ENCODE results near the gene DIAPH3.

Gene DIAPH3

DNA sequence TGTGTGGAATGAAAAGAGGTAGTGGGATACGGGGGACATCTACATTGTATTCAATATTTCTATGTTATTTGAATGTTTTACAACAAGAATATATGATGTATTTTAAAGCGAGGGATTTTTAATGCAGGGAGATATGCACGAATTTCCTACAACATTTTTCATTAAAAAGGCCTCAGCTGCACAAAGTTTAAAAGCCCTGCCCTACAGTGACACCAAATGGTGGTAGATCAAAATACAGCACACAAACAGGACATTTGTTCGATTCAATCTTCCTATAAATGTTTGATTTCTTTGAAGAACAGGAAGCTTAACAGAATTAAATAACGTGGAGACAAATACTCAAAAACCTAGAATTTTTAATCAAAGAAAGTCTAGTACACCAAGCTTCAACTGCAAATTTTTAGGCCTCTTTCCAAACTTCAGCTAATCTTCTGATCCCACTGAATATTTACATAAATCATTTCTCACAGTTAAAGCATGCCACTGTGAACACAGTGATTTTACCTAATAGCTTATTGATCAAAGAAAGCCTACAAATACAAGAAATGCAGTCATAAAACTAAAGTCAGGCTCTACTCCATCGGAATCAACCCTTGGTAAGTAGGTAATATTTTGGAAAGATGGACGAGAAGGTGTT, 257.2 kb downstream of the DIAPH3 start:
- Histone ChIP-seq H3K9me3 (ENCODE audit: insufficient read depth, low read length) (no peaks in the 10 kb centered on the region), H3K4me2 (ENCODE audit: low read length) (no peak overlapping the region), H3K27me3 (ENCODE audit: low read depth, low read length) (no peaks in the 10 kb centered on the region), H3K27ac (ENCODE audit: low read length) (no peak overlapping the region), H3K4me3 (ENCODE audit: low read length) (no peak overlapping the region), H2AFZ (ENCODE audit: low read depth, low read length) (no peak overlapping the region), H3K36me3 (replicated peaks; ENCODE audit: low read depth, low read length) (no peaks in the 10 kb centered on the region), H3K4me1 (ENCODE audit: low read length) (no peaks in the 10 kb centered on the region), H3K79me2 (ENCODE audit: low read length) (no peaks in the 10 kb centered on the region), H4K20me1 (ENCODE audit: insufficient read depth, low read length) (no peaks in the 10 kb centered on the region), H3K9ac (ENCODE audit: low read length) (no peak overlapping the region)
- TF ChIP-seq CTCF (IDR thresholded peaks at IDR 0.05; ENCODE audit: low read depth, low read length) (peak; percentile 78), EZH2phosphoT487 (IDR thresholded peaks at IDR 0.05; ENCODE audit: low read depth) (no peak)

- H3K79me2 ChIP-seq (ENCODE audit: low read length), result no peaks in the 10 kb centered on the region
- H3K27me3 ChIP-seq (ENCODE audit: low read depth, low read length), result no peaks in the 10 kb centered on the region
- H3K4me3 ChIP-seq (ENCODE audit: low read length), result no peak overlapping the region
- H3K4me1 ChIP-seq (ENCODE audit: low read length), result no peaks in the 10 kb centered on the region
- no peak overlapping the region for H3K27ac ChIP-seq (ENCODE audit: low read length)
- no peaks in the 10 kb centered on the region for H4K20me1 ChIP-seq (ENCODE audit: insufficient read depth, low read length)
- no peaks in the 10 kb centered on the region for H3K36me3 ChIP-seq (replicated peaks; ENCODE audit: low read depth, low read length)
- TF ChIP-seq CTCF (IDR thresholded peaks at IDR 0.05; ENCODE audit: low read depth, low read length) (no peak), EZH2phosphoT487 (IDR thresholded peaks at IDR 0.05; ENCODE audit: low read depth) (no peak)
- H3K9ac ChIP-seq (ENCODE audit: low read length), result no peak overlapping the region
- no peaks in the 10 kb centered on the region for H3K9me3 ChIP-seq (ENCODE audit: insufficient read depth, low read length)
- H2AFZ ChIP-seq (ENCODE audit: low read depth, low read length), result no peak overlapping the region
- H3K4me2 ChIP-seq (ENCODE audit: low read length), result no peak overlapping the region
Measured at GRCh38 chr13:59901191-59901590, 262.5 kb downstream of the DIAPH3 start.

- Histone ChIP-seq H3K9me3 (ENCODE audit: insufficient read depth, low read length) (no peaks in the 10 kb centered on the region), H3K9ac (ENCODE audit: low read length) (no peak overlapping the region), H3K4me3 (ENCODE audit: low read length) (no peak overlapping the region), H3K4me1 (ENCODE audit: low read length) (no peaks in the 10 kb centered on the region), H3K36me3 (replicated peaks; ENCODE audit: low read depth, low read length) (no peaks in the 10 kb centered on the region), H3K79me2 (ENCODE audit: low read length) (no peaks in the 10 kb centered on the region), H3K27ac (ENCODE audit: low read length) (no peak overlapping the region), H3K27me3 (ENCODE audit: low read depth, low read length) (no peaks in the 10 kb centered on the region), H4K20me1 (ENCODE audit: insufficient read depth, low read length) (no peaks in the 10 kb centered on the region), H3K4me2 (ENCODE audit: low read length) (no peak overlapping the region), H2AFZ (ENCODE audit: low read depth, low read length) (no peak overlapping the region)
- TF ChIP-seq CTCF (IDR thresholded peaks at IDR 0.05; ENCODE audit: low read depth, low read length) (no peak), EZH2phosphoT487 (IDR thresholded peaks at IDR 0.05; ENCODE audit: low read depth) (no peak)
Measured at GRCh38 chr13:59898066-59898465, 265.7 kb downstream of the DIAPH3 start.

DNA sequence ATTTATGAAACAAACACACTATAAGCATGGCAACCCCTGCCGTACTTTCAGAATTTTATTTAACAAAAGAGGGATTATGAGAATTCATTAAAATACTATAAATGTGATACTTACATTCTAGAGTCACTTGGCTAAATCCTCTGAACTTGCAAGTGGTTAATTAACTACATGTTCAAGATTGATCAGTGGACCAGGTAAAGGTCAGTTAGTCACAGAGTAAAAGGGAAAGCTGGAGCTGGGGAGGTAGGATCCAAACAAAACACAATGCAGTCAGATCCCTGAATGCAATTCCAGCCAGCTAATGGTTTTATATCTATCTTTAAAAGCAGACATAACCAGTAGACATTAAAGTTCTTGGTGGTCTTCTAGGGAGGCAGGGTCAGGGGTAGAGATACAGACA, 270.5 kb downstream of the DIAPH3 start:
- Histone ChIP-seq H4K20me1 (ENCODE audit: insufficient read depth, low read length) (no peaks in the 10 kb centered on the region), H3K4me1 (ENCODE audit: low read length) (no peaks in the 10 kb centered on the region), H3K79me2 (ENCODE audit: low read length) (no peaks in the 10 kb centered on the region), H3K4me2 (ENCODE audit: low read length) (no peak overlapping the region), H3K27ac (ENCODE audit: low read length) (no peak overlapping the region), H3K9me3 (ENCODE audit: insufficient read depth, low read length) (no peaks in the 10 kb centered on the region), H3K27me3 (ENCODE audit: low read depth, low read length) (no peaks in the 10 kb centered on the region), H2AFZ (ENCODE audit: low read depth, low read length) (no peak overlapping the region), H3K36me3 (replicated peaks; ENCODE audit: low read depth, low read length) (no peaks in the 10 kb centered on the region), H3K9ac (ENCODE audit: low read length) (no peak overlapping the region), H3K4me3 (ENCODE audit: low read length) (no peak overlapping the region)
- TF ChIP-seq CTCF (IDR thresholded peaks at IDR 0.05; ENCODE audit: low read depth, low read length), result no peak
- no peak for TF ChIP-seq EZH2phosphoT487 (IDR thresholded peaks at IDR 0.05; ENCODE audit: low read depth)

Data from OCI-LY3 (cell line).